Endothelial cell of umbilical vein (primary cell): ENCODE measurements around the gene RPL36AL.
"Not testable (repeated sequence)": the region's sequence is repeated elsewhere in the genome, so short reads cannot be mapped to it uniquely, and the experiment has no call there.

Experiments used
- EZH2 ChIP-seq: IDR thresholded peaks from 2 replicates; pipeline ENCODE4 v1.6.1; 2012; ENCODE audit warnings: borderline replicate concordance, low read depth, mild to moderate bottlenecking, moderate library complexity, low read length, inconsistent platforms; ENCODE audit not compliant: severe bottlenecking
- FOS ChIP-seq: IDR thresholded peaks from 2 replicates; pipeline ENCODE4 v1.6.1; 2011; ENCODE audit warnings: mild to moderate bottlenecking, low read length, moderate library complexity, borderline replicate concordance; ENCODE audit not compliant: insufficient read depth
- JUN ChIP-seq: IDR thresholded peaks from 2 replicates; pipeline ENCODE4 v1.6.1; 2011; ENCODE audit warnings: borderline replicate concordance, low read depth; ENCODE audit not compliant: insufficient read length, insufficient read depth
- POLR2A ChIP-seq: IDR thresholded peaks from 2 replicates; pipeline ENCODE4 v1.6.1; 2012; ENCODE audit warnings: low read depth, mild to moderate bottlenecking, control low read depth, low read length
- POLR2AphosphoS5 ChIP-seq: IDR thresholded peaks from 2 replicates; pipeline ENCODE4 v1.6.1; 2012; ENCODE audit warnings: low read depth, mild to moderate bottlenecking, control low read depth, low read length, moderate library complexity; ENCODE audit not compliant: insufficient read depth
- TF ChIP-seq, protein P1 (sequence below): IDR thresholded peaks from 2 replicates; pipeline ENCODE4 v1.6.1; 2011; ENCODE audit not compliant: insufficient read depth, insufficient read length
- TF ChIP-seq, protein P2 (sequence below), 2 donors: IDR thresholded peaks; 1 replicate in 1 of 2; 2 replicates in 1 of 2; pipeline ENCODE4 v1.5.1; 2011; ENCODE audit warnings: low read length in 2 of 2, mild to moderate bottlenecking in 2 of 2, moderate library complexity in 2 of 2, control low read depth in 1 of 2, inconsistent platforms in 1 of 2, low read depth in 1 of 2; ENCODE audit not compliant: insufficient read depth in 1 of 2; ENCODE audit errors: extremely low read depth in 1 of 2

DNA sequence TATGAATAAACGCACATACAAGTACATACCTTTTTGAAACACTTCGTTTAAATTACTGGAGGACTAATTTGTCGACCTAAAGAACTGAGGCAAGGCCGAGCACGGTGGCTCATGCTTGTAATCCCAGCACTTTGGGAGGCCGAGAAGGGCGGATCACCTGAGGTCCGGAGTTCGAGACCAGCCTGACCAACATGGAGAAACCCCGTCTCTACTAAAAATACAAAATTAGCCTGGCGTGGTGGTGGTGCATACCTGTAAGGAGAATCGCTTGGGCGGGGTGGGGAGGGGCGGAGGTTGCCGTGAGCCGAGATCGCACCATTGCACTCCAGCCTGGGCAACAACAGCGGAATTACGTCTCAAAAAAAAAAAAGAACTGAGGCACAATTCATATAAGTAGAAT is 1.2 kb downstream of the RPL36AL start:
- TF ChIP-seq, protein P1, sequence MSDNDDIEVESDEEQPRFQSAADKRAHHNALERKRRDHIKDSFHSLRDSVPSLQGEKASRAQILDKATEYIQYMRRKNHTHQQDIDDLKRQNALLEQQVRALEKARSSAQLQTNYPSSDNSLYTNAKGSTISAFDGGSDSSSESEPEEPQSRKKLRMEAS = not testable (repeated sequence)
- not testable (repeated sequence) for TF ChIP-seq EZH2, POLR2AphosphoS5, POLR2A, JUN, FOS
- TF ChIP-seq, protein P2, sequence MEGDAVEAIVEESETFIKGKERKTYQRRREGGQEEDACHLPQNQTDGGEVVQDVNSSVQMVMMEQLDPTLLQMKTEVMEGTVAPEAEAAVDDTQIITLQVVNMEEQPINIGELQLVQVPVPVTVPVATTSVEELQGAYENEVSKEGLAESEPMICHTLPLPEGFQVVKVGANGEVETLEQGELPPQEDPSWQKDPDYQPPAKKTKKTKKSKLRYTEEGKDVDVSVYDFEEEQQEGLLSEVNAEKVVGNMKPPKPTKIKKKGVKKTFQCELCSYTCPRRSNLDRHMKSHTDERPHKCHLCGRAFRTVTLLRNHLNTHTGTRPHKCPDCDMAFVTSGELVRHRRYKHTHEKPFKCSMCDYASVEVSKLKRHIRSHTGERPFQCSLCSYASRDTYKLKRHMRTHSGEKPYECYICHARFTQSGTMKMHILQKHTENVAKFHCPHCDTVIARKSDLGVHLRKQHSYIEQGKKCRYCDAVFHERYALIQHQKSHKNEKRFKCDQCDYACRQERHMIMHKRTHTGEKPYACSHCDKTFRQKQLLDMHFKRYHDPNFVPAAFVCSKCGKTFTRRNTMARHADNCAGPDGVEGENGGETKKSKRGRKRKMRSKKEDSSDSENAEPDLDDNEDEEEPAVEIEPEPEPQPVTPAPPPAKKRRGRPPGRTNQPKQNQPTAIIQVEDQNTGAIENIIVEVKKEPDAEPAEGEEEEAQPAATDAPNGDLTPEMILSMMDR (IDR thresholded peaks at IDR 0.05; ENCODE audit: extremely low read depth in 1 of 2, insufficient read depth in 1 of 2, low read depth in 1 of 2, low read length in 2 of 2) = not testable (repeated sequence)
